Kidney (tissue), 14 donors: Measurements from ENCODE around the gene TYRO3. TPM values are rescaled to one million over a fixed set of nuclear protein-coding genes. Genes with fewer than 3 reads are reported as not detected.
A peak's percentile ranks its signal among the peaks of the same experiment; 100 is the strongest.

Source experiments
- DNase-seq, 5 donors: peaks; one replicate each; pipeline ENCODE4 v3.0.0-alpha.2; 2013 to 2020
- FAIRE-seq: peaks from 2 replicates; lab custom pipeline; 2012; peaks lifted over from hg19 to GRCh38; lab: Jason Lieb, UNC
- H3K27ac ChIP-seq, 2 donors: one replicate each; pipeline ENCODE4 v1.7.0; 2013; ENCODE audit warnings: low read depth in 2 of 2, low read length in 2 of 2, inconsistent platforms in 1 of 2
- H3K27me3 ChIP-seq: one replicate; pipeline ENCODE4 v1.7.1; 2013; ENCODE audit warnings: low read length, inconsistent platforms; ENCODE audit not compliant: control insufficient read depth, insufficient read depth
- H3K36me3 ChIP-seq, 3 donors: one replicate each; pipeline versions ENCODE4 v1.7.0 to v1.7.1; 2013; ENCODE audit warnings: low read length in 3 of 3, control low read depth in 1 of 3, inconsistent platforms in 1 of 3; ENCODE audit not compliant: insufficient read depth in 3 of 3, control insufficient read depth in 2 of 3
- H3K4me1 ChIP-seq, 3 donors: one replicate each; pipeline versions ENCODE4 v1.7.0 to v1.7.1; 2013; ENCODE audit warnings: low read length in 3 of 3, inconsistent platforms in 1 of 3, low read depth in 1 of 3; ENCODE audit not compliant: control insufficient read depth in 2 of 3, insufficient read depth in 2 of 3
- H3K4me3 ChIP-seq, 3 donors: one replicate each; pipeline versions ENCODE4 v1.7.0 to v1.8.1; 2013; ENCODE audit warnings: low read length in 3 of 3, control low read depth in 1 of 3, inconsistent platforms in 1 of 3
- H3K9ac ChIP-seq, 3 donors: one replicate each; pipeline versions ENCODE4 v1.7.0 to v1.7.1; 2013; ENCODE audit warnings: low read length in 3 of 3, control low read depth in 1 of 3, inconsistent platforms in 1 of 3
- H3K9me3 ChIP-seq, 3 donors: one replicate each; pipeline versions ENCODE4 v1.7.0 to v1.7.1; 2013; ENCODE audit warnings: low read length in 3 of 3, control low read depth in 1 of 3, inconsistent platforms in 1 of 3; ENCODE audit not compliant: control insufficient read depth in 2 of 3, insufficient read depth in 1 of 3
- CTCF ChIP-seq: IDR thresholded peaks from 3 replicates; pipeline ENCODE4 v1.5.1; 2012; ENCODE audit warnings: mild to moderate bottlenecking, moderate library complexity, borderline replicate concordance; ENCODE audit not compliant: insufficient read depth; ENCODE audit errors: extremely low read depth
- intact Hi-C: fragments of 100-400 bp; cut with DNase I; formaldehyde crosslinking; loops from one replicate; pipeline ENCODE4 v1.11.1; 2022
- polyA plus RNA-seq: library from polyadenylated mRNA; stranded (reverse); fragments of 350-450 nt; fragmentation: Illumina TruSeq; extraction: RNeasy Lipid Tissue Mini Kit (QIAGEN cat#74804); gene quantifications from one replicate; pipeline ENCODE4 v1.2.3, GENCODE V29; 2014; ENCODE audit warnings: low read depth, low replicate concordance; ENCODE audit not compliant: insufficient read depth
- total RNA-seq: library from RNA; stranded (reverse); fragmentation: NEBNext Ultra II Directional; extraction: Animal tissue kit (Norgen Biotek cat#: 25700); gene quantifications from one replicate; pipeline ENCODE4 v1.2.1, GENCODE V29; 2021
- donor health status: control.
- donor health status: control.
- donor health status: control.
- donor health status: control.
- donor health status: control.
- donor health status: DM: yes; HTN: yes; CAD: no.
- donor health status: Normal renal cell carcinoma (clear cell type).

The TYRO3 gene
- total and polyA plus RNA-seq, 2 donors from 2014 or later = 2.5 to 46.5 TPM

- FAIRE-seq = no peak
- peak in 4 of 5 donors; percentile 77 to 91 (median 86) for DNase-seq
These were observed 3.8 kb downstream of the TYRO3 start for GRCh38 chr15:41562784-41563198.

GRCh38 chr15:41564286-41564959 is 5.4 kb downstream of the TYRO3 start:
- no peak for TF ChIP-seq CTCF

More at GRCh38 chr15:41562784-41563198, 3.8 kb downstream of the TYRO3 start:
- no peaks in the 10 kb centered on the region for H3K36me3 ChIP-seq
- no peaks in the 10 kb centered on the region for H3K9me3 ChIP-seq
- H3K4me3 ChIP-seq = no peak overlapping the region
- intact Hi-C loops = no loop called here
- no peak overlapping the region for H3K9ac ChIP-seq
- no peaks in the 10 kb centered on the region for H3K27me3 ChIP-seq
- TF ChIP-seq CTCF = no peak
- H3K27ac ChIP-seq = no peak overlapping the region
- H3K4me1 ChIP-seq = peaks cover under 1 to 18% (median 2%) of the 10 kb centered on the region in 3 donors

GRCh38 chr15:41564960-41565502 is 6.0 kb downstream of the TYRO3 start:
- Histone ChIP-seq H3K4me3 (no peak overlapping the region), H3K36me3 (no peaks in the 10 kb centered on the region), H3K9ac (no peak overlapping the region), H3K4me1 (peaks cover 2 to 14% (median 3%) of the 10 kb centered on the region in 3 donors), H3K9me3 (no peaks in the 10 kb centered on the region), H3K27ac (no peak overlapping the region), H3K27me3 (no peaks in the 10 kb centered on the region)
- TF ChIP-seq CTCF = no peak
- DNase-seq (no peak), FAIRE-seq (no peak)
- intact Hi-C loops = no loop called here

More at GRCh38 chr15:41564286-41564959, 5.4 kb downstream of the TYRO3 start:
- FAIRE-seq (no peak), DNase-seq (peak in 4 of 5 donors; percentile 89 to 96 (median 92))
- no peak overlapping the region for H3K4me3 ChIP-seq
- H3K27ac ChIP-seq = peak overlapping the region in 1 of 2 donors; percentile 1
- H3K9ac ChIP-seq = no peak overlapping the region
- peaks cover 2 to 17% (median 3%) of the 10 kb centered on the region in 3 donors for H3K4me1 ChIP-seq
- no peaks in the 10 kb centered on the region for H3K9me3 ChIP-seq
- H3K36me3 ChIP-seq = no peaks in the 10 kb centered on the region
- intact Hi-C loops = no loop called here
- no peaks in the 10 kb centered on the region for H3K27me3 ChIP-seq
